ENCODE measurements around the gene GNAI1.

DNA sequence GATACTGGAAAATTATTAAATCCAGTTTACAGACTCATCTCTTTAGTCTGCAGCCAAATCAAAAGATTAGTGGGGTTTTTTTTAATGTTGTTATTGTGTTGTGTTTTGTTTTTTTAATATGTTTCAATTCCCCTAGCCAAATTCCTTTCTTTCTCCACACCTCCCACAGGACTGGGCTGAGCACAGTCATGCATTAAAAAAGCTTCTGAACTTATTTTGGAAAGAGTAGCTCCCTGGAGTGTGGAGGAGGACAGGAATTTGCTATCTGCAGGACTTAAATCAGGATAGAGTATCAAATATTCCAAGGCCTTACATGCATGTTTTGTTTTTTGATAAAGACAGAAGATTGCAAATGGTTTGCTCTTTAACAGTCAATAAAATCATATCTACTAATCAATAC is 90.7 kb downstream of the GNAI1 start:
- no peak for TF ChIP-seq POLR2A (IDR thresholded peaks at IDR 0.05)
- TF ChIP-seq, protein P1, sequence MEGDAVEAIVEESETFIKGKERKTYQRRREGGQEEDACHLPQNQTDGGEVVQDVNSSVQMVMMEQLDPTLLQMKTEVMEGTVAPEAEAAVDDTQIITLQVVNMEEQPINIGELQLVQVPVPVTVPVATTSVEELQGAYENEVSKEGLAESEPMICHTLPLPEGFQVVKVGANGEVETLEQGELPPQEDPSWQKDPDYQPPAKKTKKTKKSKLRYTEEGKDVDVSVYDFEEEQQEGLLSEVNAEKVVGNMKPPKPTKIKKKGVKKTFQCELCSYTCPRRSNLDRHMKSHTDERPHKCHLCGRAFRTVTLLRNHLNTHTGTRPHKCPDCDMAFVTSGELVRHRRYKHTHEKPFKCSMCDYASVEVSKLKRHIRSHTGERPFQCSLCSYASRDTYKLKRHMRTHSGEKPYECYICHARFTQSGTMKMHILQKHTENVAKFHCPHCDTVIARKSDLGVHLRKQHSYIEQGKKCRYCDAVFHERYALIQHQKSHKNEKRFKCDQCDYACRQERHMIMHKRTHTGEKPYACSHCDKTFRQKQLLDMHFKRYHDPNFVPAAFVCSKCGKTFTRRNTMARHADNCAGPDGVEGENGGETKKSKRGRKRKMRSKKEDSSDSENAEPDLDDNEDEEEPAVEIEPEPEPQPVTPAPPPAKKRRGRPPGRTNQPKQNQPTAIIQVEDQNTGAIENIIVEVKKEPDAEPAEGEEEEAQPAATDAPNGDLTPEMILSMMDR (IDR thresholded peaks at IDR 0.05): no peak
